Measurements from ENCODE around the gene CDH23.

CDH23 gene

DNA sequence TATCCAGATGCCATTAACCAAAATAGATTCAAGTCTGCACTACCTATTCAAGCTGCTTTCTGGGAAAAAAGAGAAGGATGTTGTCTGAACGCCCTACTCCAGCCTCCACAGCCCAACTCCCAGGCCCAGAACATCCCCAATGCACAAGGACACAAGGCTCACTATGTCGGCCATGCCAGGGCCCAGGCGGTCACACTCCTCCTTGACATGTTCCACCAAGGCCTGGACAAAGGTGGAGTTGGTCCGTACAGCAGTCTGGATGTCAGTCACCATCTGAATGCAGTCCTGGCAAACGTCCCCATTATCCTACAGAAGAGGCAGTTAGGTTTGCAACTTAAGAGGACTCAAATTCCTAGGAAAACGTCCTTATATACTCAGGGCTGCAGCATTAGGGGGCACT lies 431.1 kb downstream of the CDH23 start:
- intact Hi-C loops (cut with DNase I; ENCODE audit: low total_unique reads): no loop called here
- Histone ChIP-seq H3K4me3 (no peak overlapping the region), H3K27ac (no peak overlapping the region), H3K36me3 (peaks cover 96 to 100% (median 96%) of the 10 kb centered on the region in 3 donors), H3K27me3 (no peaks in the 10 kb centered on the region), H3K4me1 (no peaks in the 10 kb centered on the region), H3K9me3 (no peaks in the 10 kb centered on the region)
- TF ChIP-seq, protein P1, sequence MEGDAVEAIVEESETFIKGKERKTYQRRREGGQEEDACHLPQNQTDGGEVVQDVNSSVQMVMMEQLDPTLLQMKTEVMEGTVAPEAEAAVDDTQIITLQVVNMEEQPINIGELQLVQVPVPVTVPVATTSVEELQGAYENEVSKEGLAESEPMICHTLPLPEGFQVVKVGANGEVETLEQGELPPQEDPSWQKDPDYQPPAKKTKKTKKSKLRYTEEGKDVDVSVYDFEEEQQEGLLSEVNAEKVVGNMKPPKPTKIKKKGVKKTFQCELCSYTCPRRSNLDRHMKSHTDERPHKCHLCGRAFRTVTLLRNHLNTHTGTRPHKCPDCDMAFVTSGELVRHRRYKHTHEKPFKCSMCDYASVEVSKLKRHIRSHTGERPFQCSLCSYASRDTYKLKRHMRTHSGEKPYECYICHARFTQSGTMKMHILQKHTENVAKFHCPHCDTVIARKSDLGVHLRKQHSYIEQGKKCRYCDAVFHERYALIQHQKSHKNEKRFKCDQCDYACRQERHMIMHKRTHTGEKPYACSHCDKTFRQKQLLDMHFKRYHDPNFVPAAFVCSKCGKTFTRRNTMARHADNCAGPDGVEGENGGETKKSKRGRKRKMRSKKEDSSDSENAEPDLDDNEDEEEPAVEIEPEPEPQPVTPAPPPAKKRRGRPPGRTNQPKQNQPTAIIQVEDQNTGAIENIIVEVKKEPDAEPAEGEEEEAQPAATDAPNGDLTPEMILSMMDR (IDR thresholded peaks at IDR 0.05): no peak
- DNase-seq: no peak

GRCh38 chr10:71828702-71829101 lies 432.0 kb downstream of the CDH23 start:
- peaks cover 87 to 100% (median 88%) of the 10 kb centered on the region in 3 donors for H3K36me3 ChIP-seq
- no peak for DNase-seq
- no peak overlapping the region for H3K4me3 ChIP-seq
- H3K9me3 ChIP-seq: no peaks in the 10 kb centered on the region
- peaks cover 0 to 5% (median 1%) of the 10 kb centered on the region in 4 donors for H3K4me1 ChIP-seq
- no peak overlapping the region for H3K27ac ChIP-seq
- TF ChIP-seq, protein P1 (IDR thresholded peaks at IDR 0.05): no peak
- intact Hi-C loops (cut with DNase I; ENCODE audit: low total_unique reads): no loop called here
- no peaks in the 10 kb centered on the region for H3K27me3 ChIP-seq

DNA sequence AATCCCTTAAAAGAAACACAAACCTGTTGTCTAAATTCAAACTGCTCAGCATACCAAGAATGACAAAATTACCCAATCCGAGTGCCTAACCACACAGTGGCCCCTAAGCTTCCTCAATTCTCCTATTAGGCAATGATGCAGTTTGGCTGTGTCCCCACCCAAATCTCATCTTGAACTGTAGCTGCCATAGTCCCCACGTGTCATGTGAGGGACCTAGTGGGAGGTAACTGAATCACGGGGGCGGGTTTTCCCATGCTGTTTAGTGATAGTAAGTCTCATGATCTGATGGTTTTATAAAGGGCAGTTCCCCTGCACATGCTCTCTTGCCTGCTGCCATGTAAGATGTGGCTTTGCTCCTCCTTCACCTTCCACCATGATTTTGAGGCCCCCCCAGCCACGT lies 432.5 kb downstream of the CDH23 start:
- peaks cover 0 to 7% (median 3%) of the 10 kb centered on the region in 4 donors for H3K4me1 ChIP-seq
- DNase-seq: peak; percentile 77 to 80
- no peaks in the 10 kb centered on the region for H3K9me3 ChIP-seq
- intact Hi-C loops (cut with DNase I; ENCODE audit: low total_unique reads): no loop called here
- no peak overlapping the region for H3K27ac ChIP-seq
- no peaks in the 10 kb centered on the region for H3K27me3 ChIP-seq
- H3K36me3 ChIP-seq: peaks cover 83 to 100% (median 83%) of the 10 kb centered on the region in 3 donors
- H3K4me3 ChIP-seq: no peak overlapping the region
- TF ChIP-seq, protein P1 (IDR thresholded peaks at IDR 0.05): no peak

DNA sequence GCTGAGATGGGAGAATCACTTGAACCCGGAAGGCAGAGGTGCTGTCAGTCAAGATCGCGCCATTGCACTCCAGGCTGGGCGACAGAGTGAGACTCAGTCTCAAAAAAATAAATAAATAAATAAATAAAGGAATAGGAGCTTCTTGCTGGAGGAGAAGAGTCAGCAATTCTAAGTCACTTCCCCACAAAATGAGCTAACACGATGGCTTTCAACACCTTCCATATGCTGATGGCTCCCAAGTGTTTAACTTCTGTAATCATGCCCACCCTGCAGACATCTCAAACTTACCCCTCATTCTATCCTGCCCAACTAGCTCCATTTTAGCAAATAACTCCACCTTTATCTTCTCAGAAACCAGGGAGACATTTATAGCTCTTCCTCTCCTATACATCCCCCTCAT lies 433.2 kb downstream of the CDH23 start:
- H3K9me3 ChIP-seq: no peaks in the 10 kb centered on the region
- DNase-seq: no peak
- peaks cover 75 to 95% (median 76%) of the 10 kb centered on the region in 3 donors for H3K36me3 ChIP-seq
- no peak overlapping the region for H3K4me3 ChIP-seq
- H3K27me3 ChIP-seq: no peaks in the 10 kb centered on the region
- TF ChIP-seq, protein P1 (IDR thresholded peaks at IDR 0.05): no peak
- peaks cover 0 to 12% (median 6%) of the 10 kb centered on the region in 4 donors for H3K4me1 ChIP-seq
- intact Hi-C loops (cut with DNase I; ENCODE audit: low total_unique reads): loop anchor here (5.0 to 10.0 kb wide), 2 partner anchors 53 to 65 kb away; no protein-coding TSS in a partner anchor
- H3K27ac ChIP-seq: no peak overlapping the region

GRCh38 chr10:71830726-71831125 lies 434.0 kb downstream of the CDH23 start:
- no peak for DNase-seq
- TF ChIP-seq, protein P1 (IDR thresholded peaks at IDR 0.05): no peak
- Histone ChIP-seq H3K36me3 (peaks cover 67 to 86% (median 68%) of the 10 kb centered on the region in 3 donors), H3K9me3 (no peaks in the 10 kb centered on the region), H3K27ac (no peak overlapping the region), H3K4me3 (no peak overlapping the region), H3K27me3 (no peaks in the 10 kb centered on the region), H3K4me1 (peaks cover 0 to 20% (median 11%) of the 10 kb centered on the region in 4 donors)
- intact Hi-C loops (cut with DNase I; ENCODE audit: low total_unique reads): loop anchor here (5.0 to 10.0 kb wide), 2 partner anchors 53 to 64 kb away; no protein-coding TSS in a partner anchor
